AG08396 (cell line): ENCODE measurements around the gene TANC1.
"Not testable (repeated sequence)": the region's sequence is repeated elsewhere in the genome, so short reads cannot be mapped to it uniquely, and the experiment has no call there.

Experiments
- DNase-seq: peaks from one replicate; pipeline ENCODE4 v3.0.0; 2012; ENCODE audit warnings: low spot score, mixed read lengths

The TANC1 gene

GRCh38 chr2:159089543-159089942 lies 121.1 kb downstream of the TANC1 start:
- DNase-seq = no peak

DNA sequence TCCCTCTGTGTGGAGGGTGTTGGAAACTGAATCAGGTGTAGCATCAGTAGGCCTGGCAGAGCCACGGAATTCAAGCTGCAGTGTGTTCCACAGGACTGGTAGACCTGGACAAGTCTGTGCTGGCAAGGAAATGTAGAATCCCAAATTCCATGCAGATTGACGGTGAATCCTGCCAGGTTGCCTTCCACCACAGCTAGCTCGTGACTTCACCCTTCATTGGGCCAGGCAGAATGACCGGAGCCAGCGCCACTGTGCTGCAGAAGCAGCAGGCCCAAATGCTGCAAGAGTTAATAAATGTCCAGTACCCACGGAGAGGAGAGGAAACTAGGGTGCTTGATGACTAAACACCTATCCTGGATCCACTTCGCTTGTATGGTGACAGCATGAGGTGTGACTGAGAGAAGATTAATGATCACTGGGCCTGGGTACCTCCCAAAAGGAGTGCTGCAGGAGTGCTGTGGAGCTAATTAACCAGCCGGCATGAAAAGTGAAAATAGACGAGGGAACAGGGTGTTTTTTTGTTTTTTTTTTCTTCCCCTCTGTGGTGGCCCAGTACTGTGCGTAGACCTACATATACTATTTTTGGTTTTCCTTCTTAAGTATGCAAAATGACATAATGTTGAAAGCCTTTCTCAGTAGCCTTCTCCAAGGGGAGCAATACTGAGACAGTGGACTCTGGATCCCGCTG lies 122.2 kb downstream of the TANC1 start:
- no peak for DNase-seq

- no peak for DNase-seq
Observed at GRCh38 chr2:159091381-159091780, 122.9 kb downstream of the TANC1 start.

GRCh38 chr2:159091976-159092375 lies 123.5 kb downstream of the TANC1 start:
- DNase-seq = no peak

- no peak for DNase-seq
Observed at GRCh38 chr2:159093497-159093896, 125.1 kb downstream of the TANC1 start.

DNA sequence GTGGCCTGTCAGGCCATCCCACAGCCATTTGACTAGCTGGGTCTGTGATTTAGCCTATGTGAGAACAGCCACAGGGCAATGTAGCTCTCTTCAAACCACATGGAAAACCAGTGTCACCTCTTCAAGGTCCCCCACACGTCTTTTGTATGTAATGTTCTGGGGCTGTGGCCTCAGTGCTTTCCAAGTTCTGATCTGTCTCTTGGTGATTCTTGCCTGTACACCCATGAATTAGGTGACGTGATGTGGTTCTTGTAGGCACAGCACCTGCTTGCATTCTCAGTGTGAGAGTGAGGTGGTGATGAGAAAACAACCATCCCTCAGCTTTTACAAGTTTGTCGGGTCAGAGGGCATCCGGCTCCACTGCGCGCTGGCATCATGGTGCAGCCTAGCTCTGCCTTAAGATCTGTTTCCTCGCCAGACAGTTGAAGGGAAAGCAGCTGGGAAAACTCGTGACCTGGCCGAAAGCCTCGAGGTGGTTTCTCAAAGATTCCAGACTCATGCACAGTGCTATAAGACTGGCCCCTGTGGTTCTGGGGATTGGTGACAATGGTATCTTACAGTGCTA lies 125.8 kb downstream of the TANC1 start:
- peak; percentile 73 for DNase-seq

GRCh38 chr2:159095813-159096212 lies 127.4 kb downstream of the TANC1 start:
- no peak for DNase-seq

GRCh38 chr2:159096302-159096855 lies 127.9 kb downstream of the TANC1 start:
- not testable (repeated sequence) for DNase-seq

- no peak for DNase-seq
Observed at GRCh38 chr2:159096901-159097300, 128.5 kb downstream of the TANC1 start.

DNA sequence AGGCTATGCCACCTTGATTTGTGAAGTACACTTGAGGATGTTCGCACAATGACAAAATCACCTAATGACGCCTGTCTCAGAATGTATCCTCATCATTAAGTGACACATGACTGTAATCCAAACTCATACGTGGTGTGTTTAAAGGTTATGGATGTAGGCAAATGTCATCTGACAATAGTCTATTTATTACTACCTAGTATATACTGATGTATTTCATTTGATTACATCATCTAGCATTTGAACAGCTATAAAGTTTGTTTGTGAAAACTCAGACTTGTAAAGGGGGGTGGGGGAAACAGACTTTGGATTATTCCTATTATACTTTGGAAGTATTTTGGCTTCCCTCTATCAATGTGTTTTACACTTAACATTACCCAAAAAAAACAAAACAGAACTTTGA lies 129.9 kb downstream of the TANC1 start:
- no peak for DNase-seq

- DNase-seq = no peak
Observed at GRCh38 chr2:159098921-159099411, 130.5 kb downstream of the TANC1 start.

DNA sequence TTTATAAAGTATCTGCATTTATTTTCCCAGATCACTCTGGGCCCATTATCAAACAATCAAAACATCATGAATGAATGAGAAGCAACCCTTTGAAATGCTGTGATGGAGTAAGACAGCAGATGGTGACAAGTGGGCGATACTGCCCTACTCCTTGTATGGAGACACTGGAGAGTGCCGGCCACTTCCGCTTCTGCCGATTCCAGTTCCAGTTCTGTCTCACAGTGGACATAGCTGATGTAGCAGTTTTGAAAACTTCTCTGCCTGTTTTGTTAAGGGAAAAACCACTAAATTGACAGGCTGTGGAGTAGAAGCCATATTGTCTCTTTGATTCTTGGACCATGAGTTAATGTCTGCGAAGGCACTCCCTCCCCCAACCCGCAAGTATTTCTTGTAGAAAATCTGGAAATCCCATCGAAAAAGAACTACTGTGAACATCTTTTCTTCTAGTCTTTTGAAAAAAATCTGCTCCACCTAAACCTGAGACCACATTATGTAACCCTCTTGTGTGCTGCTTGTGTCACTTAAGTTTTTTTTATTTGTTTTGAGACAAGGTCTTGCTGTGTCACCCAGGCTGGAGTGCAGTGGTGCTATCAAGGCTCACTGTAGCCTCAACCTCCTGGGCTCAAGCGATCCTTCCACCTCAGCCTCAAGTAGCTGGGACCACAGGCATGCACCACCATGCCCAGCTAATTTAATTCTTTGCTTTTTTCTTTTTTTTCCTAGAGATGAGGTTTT lies 133.5 kb downstream of the TANC1 start:
- DNase-seq = no peak

DNA sequence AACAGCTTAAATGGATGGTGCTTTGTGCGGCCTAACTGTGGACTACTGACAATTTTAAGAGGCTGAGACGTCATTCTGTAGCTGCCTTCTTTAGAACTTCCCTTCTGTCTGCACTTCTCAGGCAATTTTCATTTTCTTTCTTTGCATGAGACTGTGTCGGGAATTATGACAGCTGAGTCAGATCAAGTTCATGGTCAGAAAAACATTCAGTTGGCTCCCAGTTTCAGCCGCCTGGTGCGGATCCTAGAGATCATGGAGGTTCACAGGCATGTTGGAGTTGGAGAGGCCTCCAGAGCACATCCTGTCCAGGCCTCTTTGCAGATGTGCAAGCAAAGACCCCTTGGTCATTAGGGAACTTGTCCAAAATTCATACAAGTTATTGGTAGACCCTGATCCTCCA lies 135.0 kb downstream of the TANC1 start:
- no peak for DNase-seq

DNA sequence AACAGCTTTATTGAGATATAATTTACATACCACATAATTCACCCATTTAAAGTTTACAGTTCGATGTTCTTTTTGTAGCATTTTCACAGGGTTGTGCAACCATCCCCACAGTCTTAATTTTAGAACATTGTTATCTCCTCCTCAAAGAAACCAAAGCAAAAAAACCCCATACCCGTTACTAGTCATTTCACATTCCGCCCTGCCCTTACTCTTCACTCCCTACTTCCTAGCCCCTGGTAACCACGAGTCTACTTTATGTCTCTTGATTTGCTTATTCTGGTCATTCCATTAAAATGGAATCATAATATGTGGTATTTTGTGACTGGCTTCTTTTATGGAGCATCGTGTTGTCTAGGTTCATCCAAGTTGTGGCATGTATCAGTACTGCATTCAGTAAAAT lies 137.7 kb downstream of the TANC1 start:
- no peak for DNase-seq

DNA sequence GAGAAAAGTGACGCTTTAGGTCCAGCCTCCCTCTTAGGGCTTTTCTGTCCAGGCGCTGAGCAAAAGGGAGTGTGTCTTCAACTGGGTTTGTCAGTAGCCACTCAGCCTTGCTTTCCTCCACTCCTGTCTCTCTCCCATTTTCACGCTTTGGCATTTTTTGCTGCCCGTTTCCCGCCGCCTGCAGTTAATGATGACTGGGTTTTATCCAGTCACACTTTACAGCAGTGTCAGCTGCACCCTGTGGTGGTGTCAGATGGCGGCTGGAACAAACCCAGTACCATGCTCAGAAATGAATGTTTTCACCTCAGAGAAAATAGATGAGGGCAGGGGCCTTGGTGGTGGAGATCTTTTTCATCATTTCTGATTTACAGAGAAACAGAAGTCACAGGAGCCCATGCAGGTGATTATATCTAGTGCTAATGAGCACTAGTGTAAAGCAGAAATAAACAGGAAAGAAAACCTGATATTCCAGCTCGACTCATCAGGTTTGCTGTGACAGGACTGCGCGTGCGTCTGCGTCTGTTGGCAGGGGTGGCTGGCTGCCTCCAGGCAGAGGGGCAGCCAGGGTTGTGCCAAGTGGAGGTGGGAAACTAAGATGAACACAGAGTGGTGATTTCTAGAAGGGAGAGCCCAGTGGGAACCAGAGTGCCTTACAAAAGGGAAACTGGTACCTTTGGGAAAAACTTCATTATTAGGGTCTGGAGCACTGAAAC lies 139.9 kb downstream of the TANC1 start:
- no peak for DNase-seq

- no peak for DNase-seq
Observed at GRCh38 chr2:159109517-159109916, 141.1 kb downstream of the TANC1 start.

- no peak for DNase-seq
Observed at GRCh38 chr2:159110784-159111183, 142.3 kb downstream of the TANC1 start.

- no peak for DNase-seq
Observed at GRCh38 chr2:159111346-159111927, 143.0 kb downstream of the TANC1 start.

- DNase-seq = no peak
Observed at GRCh38 chr2:159114835-159115234, 146.4 kb downstream of the TANC1 start.

DNA sequence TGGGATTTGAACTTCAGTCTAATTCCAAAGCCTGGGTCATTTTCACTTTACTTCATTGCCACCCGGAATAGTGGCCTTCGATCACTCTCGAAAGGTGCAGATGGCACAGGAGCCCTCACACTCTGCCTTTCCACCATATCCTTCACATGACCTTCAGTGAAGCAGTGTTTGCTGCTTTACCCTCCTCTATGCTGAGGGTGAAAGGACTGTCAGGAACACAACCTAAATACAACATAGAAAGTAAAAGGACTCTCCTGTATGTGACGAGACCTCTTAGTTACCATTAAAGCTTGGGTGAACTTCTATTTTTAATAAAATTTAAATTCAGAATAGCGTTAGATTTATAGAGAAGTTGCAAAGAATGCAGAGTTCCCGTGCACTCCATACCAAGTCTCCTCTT lies 148.5 kb downstream of the TANC1 start:
- DNase-seq = no peak

DNA sequence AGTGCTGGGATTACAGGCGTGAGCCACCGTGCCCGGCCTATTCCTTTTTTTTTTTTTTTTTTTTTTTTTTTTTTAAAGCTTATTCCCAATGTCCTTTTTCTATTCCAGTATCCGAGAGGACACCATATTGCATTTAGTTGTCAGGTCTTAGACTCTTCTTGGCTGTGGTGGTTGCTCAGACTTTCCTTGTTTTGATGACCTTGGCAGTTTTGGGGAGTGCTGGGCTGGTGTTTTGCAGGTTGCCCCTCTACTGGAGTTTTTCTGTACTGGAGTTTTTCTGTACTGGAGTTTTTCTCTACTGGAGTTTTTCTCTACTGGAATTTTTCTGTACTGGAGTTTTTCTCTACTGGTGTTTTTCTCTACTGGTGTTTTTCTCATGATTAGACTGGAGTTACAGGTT lies 149.2 kb downstream of the TANC1 start:
- no peak for DNase-seq
